NT2/D1 (cell line): ENCODE data around the gene ACBD3.

Experiments used
- DNase-seq: peaks from one replicate; pipeline ENCODE4 v3.0.0-alpha.2; 2011; ENCODE audit warnings: low read depth, low spot score
- H3K27me3 ChIP-seq: 2 replicates; pipeline ENCODE4 v1.6.0; 2011; ENCODE audit warnings: mild to moderate bottlenecking; ENCODE audit not compliant: insufficient read length, insufficient read depth
- H3K36me3 ChIP-seq: 2 replicates; pipeline ENCODE4 v1.6.1; 2011; ENCODE audit warnings: mild to moderate bottlenecking, low read length, mixed read lengths; ENCODE audit not compliant: insufficient read depth, insufficient read length
- H3K4me1 ChIP-seq: 2 replicates; pipeline ENCODE4 v1.5.1; 2011; ENCODE audit not compliant: insufficient read depth, insufficient read length
- H3K4me3 ChIP-seq: 2 replicates; pipeline ENCODE4 v1.5.1; 2011; ENCODE audit warnings: low read depth; ENCODE audit not compliant: insufficient read length
- H3K9ac ChIP-seq: 2 replicates; pipeline ENCODE4 v1.6.0; 2011; ENCODE audit warnings: low read depth; ENCODE audit not compliant: insufficient read length
- H3K9me3 ChIP-seq: 2 replicates; pipeline ENCODE4 v1.5.1; 2011; ENCODE audit warnings: mild to moderate bottlenecking, low read length; ENCODE audit not compliant: insufficient read depth
- SUZ12 ChIP-seq: IDR thresholded peaks from 2 replicates; pipeline ENCODE4 v1.6.1; 2011; ENCODE audit not compliant: insufficient read length, insufficient read depth; ENCODE audit errors: extremely low read depth
- YY1 ChIP-seq: IDR thresholded peaks from 2 replicates; pipeline ENCODE4 v1.6.1; 2011; ENCODE audit not compliant: insufficient read length, insufficient read depth
- ZNF274 ChIP-seq: IDR thresholded peaks from 2 replicates; pipeline ENCODE4 v1.6.1; 2011; ENCODE audit warnings: mild to moderate bottlenecking, low read depth, low read length

ACBD3 gene

GRCh38 chr1:226098870-226099835 is 87.4 kb downstream of the ACBD3 start:
- Histone ChIP-seq H3K4me3 (no peak overlapping the region), H3K36me3 (no peaks in the 10 kb centered on the region), H3K27me3 (peaks cover 25% of the 10 kb centered on the region), H3K4me1 (peaks cover 13% of the 10 kb centered on the region), H3K9ac (no peak overlapping the region), H3K9me3 (no peaks in the 10 kb centered on the region)
- no peak for TF ChIP-seq SUZ12
- no peak for TF ChIP-seq YY1
- no peak for TF ChIP-seq ZNF274
- no peak for DNase-seq

GRCh38 chr1:226097866-226098625 is 88.5 kb downstream of the ACBD3 start:
- DNase-seq = no peak
- Histone ChIP-seq H3K4me1 (peaks cover 11% of the 10 kb centered on the region), H3K9me3 (no peaks in the 10 kb centered on the region), H3K9ac (no peak overlapping the region), H3K4me3 (no peak overlapping the region), H3K27me3 (peaks cover 25% of the 10 kb centered on the region), H3K36me3 (no peaks in the 10 kb centered on the region)
- no peak for TF ChIP-seq ZNF274
- TF ChIP-seq YY1 = no peak
- TF ChIP-seq SUZ12 = no peak

DNA sequence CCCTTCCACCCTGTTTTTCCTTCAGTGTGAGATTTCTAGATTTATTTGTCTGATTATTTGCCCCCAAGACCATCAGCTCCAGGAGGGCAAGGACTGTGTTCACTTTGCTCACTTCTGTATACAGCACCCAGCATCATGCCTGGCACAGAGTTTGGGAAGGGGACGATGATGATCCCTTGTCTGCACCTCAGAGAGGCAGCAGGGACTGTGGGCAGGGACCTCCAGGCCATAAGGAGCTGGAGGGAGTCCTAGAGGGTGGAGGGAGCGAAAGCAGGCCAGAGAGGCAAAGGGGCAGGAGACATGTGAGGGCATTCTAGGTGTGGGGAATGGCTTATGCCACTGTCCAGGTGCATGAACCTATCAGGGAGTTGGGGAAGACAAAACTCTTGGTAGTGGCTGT is 91.3 kb downstream of the ACBD3 start:
- H3K9ac ChIP-seq = no peak overlapping the region
- no peaks in the 10 kb centered on the region for H3K36me3 ChIP-seq
- H3K9me3 ChIP-seq = no peaks in the 10 kb centered on the region
- no peak overlapping the region for H3K4me3 ChIP-seq
- TF ChIP-seq YY1 (no peak), SUZ12 (no peak), ZNF274 (no peak)
- peaks cover 14% of the 10 kb centered on the region for H3K27me3 ChIP-seq
- peaks cover 11% of the 10 kb centered on the region for H3K4me1 ChIP-seq
- DNase-seq = no peak
